OCI-LY7 (cell line): Measurements from ENCODE around the gene TM4SF5. TPM values are rescaled to one million over a fixed set of nuclear protein-coding genes. Genes with fewer than 3 reads are reported as not detected.

Experiments
- BruUV-seq: library from RNA; stranded (reverse); fragments of 400-500 nt; replicated peaks from 2 replicates; lab custom pipeline; 2021; lab: Mats Ljungman, UMichigan
- CTCF ChIA-PET: fragments of 300-600 bp; sonication (Branson Sonifier 250); formaldehyde crosslinking; loops from one replicate; lab custom pipeline; 2022; ENCODE audit warnings: antibody characterized with exemption; ENCODE audit not compliant: unreplicated experiment; lab: Charles Lee
- POLR2A ChIA-PET: fragments of 300-600 bp; sonication (Branson Sonifier 250); formaldehyde crosslinking; loops from one replicate; lab custom pipeline; 2022; ENCODE audit warnings: antibody characterized with exemption; lab: Charles Lee
- DNase-seq: peaks from one replicate; pipeline ENCODE4 v3.0.0-alpha.2; 2015; ENCODE audit warnings: low spot score
- H2AFZ ChIP-seq: fragments of 200-600 bp; sonication (generic), shearing (Covaris generic); 2 replicates; pipeline ENCODE4 v1.6.1; 2014; ENCODE audit warnings: mild to moderate bottlenecking, antibody characterized with exemption, low read length, moderate library complexity
- H3K27ac ChIP-seq: fragments of 200-600 bp; sonication (generic); 2 replicates; pipeline ENCODE4 v1.5.1; 2014; ENCODE audit warnings: mixed run types, low read depth, mild to moderate bottlenecking, moderate library complexity, low read length, inconsistent platforms; ENCODE audit not compliant: poor library complexity, severe bottlenecking
- H3K36me3 ChIP-seq: fragments of 200-600 bp; sonication (generic); 2 replicates; pipeline ENCODE4 v1.6.1; 2014; ENCODE audit warnings: mild to moderate bottlenecking, antibody characterized with exemption, low read length, moderate library complexity, mixed read lengths; ENCODE audit not compliant: insufficient read depth
- H3K4me1 ChIP-seq: fragments of 200-600 bp; sonication (generic); 2 replicates; pipeline ENCODE4 v1.5.1; 2014; ENCODE audit warnings: mild to moderate bottlenecking, low read length; ENCODE audit not compliant: insufficient read depth, poor library complexity, severe bottlenecking
- H3K4me2 ChIP-seq: fragments of 200-600 bp; sonication (generic); 2 replicates; pipeline ENCODE4 v1.6.1; 2014; ENCODE audit warnings: mild to moderate bottlenecking, low read length
- H3K4me3 ChIP-seq: fragments of 200-600 bp; sonication (generic); 2 replicates; pipeline ENCODE4 v1.5.1; 2014; ENCODE audit warnings: mild to moderate bottlenecking, low read depth, low read length; ENCODE audit not compliant: poor library complexity, severe bottlenecking
- H3K79me2 ChIP-seq: fragments of 200-600 bp; sonication (generic); 2 replicates; pipeline ENCODE4 v1.6.1; 2016; ENCODE audit warnings: low read depth, mild to moderate bottlenecking, low read length, moderate library complexity, mixed read lengths; ENCODE audit not compliant: insufficient read depth
- H3K9me2 ChIP-seq: fragments of 200-600 bp; sonication (generic); 2 replicates; pipeline ENCODE4 v1.6.1; 2016; ENCODE audit warnings: mild to moderate bottlenecking, low read length, mixed read lengths; ENCODE audit not compliant: insufficient read depth
- H3K9me3 ChIP-seq: fragments of 200-600 bp; sonication (generic); 2 replicates; pipeline ENCODE4 v1.6.1; 2014; ENCODE audit warnings: mild to moderate bottlenecking, mixed run types, low read length, mixed read lengths
- H4K20me1 ChIP-seq: fragments of 200-600 bp; sonication (generic); 2 replicates; pipeline ENCODE4 v1.6.1; 2014; ENCODE audit warnings: mild to moderate bottlenecking, antibody characterized with exemption, low read length, moderate library complexity, mixed read lengths; ENCODE audit not compliant: insufficient read depth
- EZH2phosphoT487 ChIP-seq: fragments of 200-600 bp; sonication (generic); IDR thresholded peaks from 2 replicates; pipeline ENCODE4 v1.6.1; 2018; ENCODE audit warnings: low read depth, borderline replicate concordance, mild to moderate bottlenecking, mixed run types, antibody characterized with exemption, low read length, moderate library complexity, mixed read lengths
- intact Hi-C: fragments of 100-400 bp; cut with micrococcal nuclease; formaldehyde crosslinking; loops from one replicate; pipeline ENCODE4 v1.10.0; 2022; ENCODE audit not compliant: unreplicated experiment
- total RNA-seq, 2 experiments: library from RNA; depleted of rRNA in 1 of 2; stranded (reverse); fragments of >200 nt in 1 of 2; shearing (Covaris generic) in 1 of 2; gene quantifications; 2 replicates each; pipeline ENCODE4 v1.2.3, GENCODE V29; 2014 to 2022
- TF ChIP-seq, protein P1 (sequence below): fragments of 200-600 bp; sonication (generic); conservative IDR thresholded peaks from 2 replicates; pipeline ENCODE4 v1.5.1; 2014; ENCODE audit warnings: mild to moderate bottlenecking, antibody characterized with exemption, low read length, moderate library complexity, mixed read lengths

Gene TM4SF5
- total RNA-seq, 2 experiments from 2014 or later = not detected

DNA sequence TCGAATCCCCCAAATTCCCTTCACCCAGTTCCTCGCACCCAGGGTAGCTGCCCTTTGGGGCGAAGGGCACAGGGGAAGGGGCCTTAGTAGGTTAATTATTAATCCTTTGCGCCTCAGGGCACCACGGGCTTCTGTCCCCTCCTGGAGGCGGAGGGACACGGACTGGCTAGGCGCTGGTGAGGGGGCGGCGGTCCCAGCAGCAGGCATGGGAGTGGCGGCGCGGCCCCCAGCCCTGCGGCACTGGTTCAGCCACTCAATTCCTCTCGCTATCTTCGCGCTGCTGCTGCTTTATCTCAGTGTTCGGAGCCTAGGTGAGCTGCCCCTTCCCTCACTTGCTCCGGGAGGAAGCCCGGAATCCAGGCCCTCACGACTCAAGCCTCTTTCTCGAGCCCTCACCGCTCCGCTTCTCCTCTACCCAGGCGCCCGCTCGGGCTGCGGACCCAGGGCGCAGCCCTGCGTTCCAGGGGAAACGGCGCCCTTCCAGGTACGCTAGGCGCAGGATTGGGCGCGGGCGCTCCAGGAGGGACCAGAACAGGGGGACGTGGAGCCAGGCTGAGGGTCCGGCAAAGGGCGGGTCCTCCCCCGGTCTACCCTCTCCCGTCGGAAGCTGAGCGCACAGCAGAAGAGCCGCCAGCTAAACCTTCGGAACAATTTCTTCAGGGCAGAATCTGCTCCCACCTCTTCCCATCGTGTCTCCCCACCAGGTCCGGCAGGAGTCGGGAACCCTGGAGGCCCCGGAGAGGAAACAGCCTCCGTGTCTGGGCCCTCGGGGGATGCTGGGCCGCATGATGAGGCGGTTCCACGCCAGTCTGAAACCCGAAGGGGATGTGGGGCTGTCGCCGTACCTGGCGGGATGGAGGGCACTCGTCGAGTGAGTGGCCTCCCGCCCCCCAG, 17.4 kb downstream of the TM4SF5 start, which contains the start of gene GLTPD2:
GLTPD2 (plus strand) TSS at position 158 of the 894 bp plus-strand sequence; CDS start at position 206, 48 bp downstream.
- Histone ChIP-seq H4K20me1 (no peaks in the 10 kb centered on the region), H3K4me3 (peak within 1 kb of the TSS; percentile 68), H3K27ac (no peak within 1 kb of the TSS), H3K79me2 (no peaks in the 10 kb centered on the region), H3K4me2 (peak within 1 kb of the TSS; percentile 78), H3K9me2 (no peaks in the 10 kb centered on the region), H3K36me3 (no peaks in the 10 kb centered on the region), H3K9me3 (no peaks in the 10 kb centered on the region), H3K4me1 (peaks cover 13% of the 10 kb centered on the region), H2AFZ (peak within 1 kb of the TSS; percentile 95)
- TF ChIP-seq, protein P1, sequence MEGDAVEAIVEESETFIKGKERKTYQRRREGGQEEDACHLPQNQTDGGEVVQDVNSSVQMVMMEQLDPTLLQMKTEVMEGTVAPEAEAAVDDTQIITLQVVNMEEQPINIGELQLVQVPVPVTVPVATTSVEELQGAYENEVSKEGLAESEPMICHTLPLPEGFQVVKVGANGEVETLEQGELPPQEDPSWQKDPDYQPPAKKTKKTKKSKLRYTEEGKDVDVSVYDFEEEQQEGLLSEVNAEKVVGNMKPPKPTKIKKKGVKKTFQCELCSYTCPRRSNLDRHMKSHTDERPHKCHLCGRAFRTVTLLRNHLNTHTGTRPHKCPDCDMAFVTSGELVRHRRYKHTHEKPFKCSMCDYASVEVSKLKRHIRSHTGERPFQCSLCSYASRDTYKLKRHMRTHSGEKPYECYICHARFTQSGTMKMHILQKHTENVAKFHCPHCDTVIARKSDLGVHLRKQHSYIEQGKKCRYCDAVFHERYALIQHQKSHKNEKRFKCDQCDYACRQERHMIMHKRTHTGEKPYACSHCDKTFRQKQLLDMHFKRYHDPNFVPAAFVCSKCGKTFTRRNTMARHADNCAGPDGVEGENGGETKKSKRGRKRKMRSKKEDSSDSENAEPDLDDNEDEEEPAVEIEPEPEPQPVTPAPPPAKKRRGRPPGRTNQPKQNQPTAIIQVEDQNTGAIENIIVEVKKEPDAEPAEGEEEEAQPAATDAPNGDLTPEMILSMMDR = no peak
- no peak for TF ChIP-seq EZH2phosphoT487
- intact Hi-C loops = no loop called here
- no peak for DNase-seq
- BruUV-seq = no TSS peak
- CTCF ChIA-PET = interaction anchor here (0.8 kb wide), 1 partner anchor 54 kb away, joined by 3 read pairs; no protein-coding TSS in a partner anchor
- POLR2A ChIA-PET = interaction anchor here (0.6 to 0.7 kb wide), 2 partner anchors 10 to 158 kb away, joined by 3 read pairs; no protein-coding TSS in a partner anchor

GRCh38 chr17:4789701-4789950, 17.9 kb downstream of the TM4SF5 start:
- H3K9me3 ChIP-seq = no peaks in the 10 kb centered on the region
- peak overlapping the region; percentile 68 for H3K4me3 ChIP-seq
- H4K20me1 ChIP-seq = no peaks in the 10 kb centered on the region
- peaks cover 13% of the 10 kb centered on the region for H3K4me1 ChIP-seq
- intact Hi-C loops = no loop called here
- ChIA-PET POLR2A (interaction anchor here (0.6 to 0.7 kb wide), 3 partner anchors 10 to 157 kb away, joined by 3 read pairs; no protein-coding TSS in a partner anchor), CTCF (interaction anchor here (0.8 kb wide), 1 partner anchor 55 kb away, joined by 3 read pairs; no protein-coding TSS in a partner anchor)
- TF ChIP-seq, protein P1 = no peak
- TF ChIP-seq EZH2phosphoT487 = no peak
- H3K79me2 ChIP-seq = no peaks in the 10 kb centered on the region
- H3K4me2 ChIP-seq = peak overlapping the region; percentile 78
- H3K27ac ChIP-seq = no peak overlapping the region
- no peak for DNase-seq
- H2AFZ ChIP-seq = peak overlapping the region; percentile 95
- H3K36me3 ChIP-seq = no peaks in the 10 kb centered on the region
- H3K9me2 ChIP-seq = no peaks in the 10 kb centered on the region
- no TSS peak for BruUV-seq
